Loucy (cell line): Measurements from ENCODE around the gene CAMTA1.

Source experiments
- H2AFZ ChIP-seq: fragments of 200-600 bp; sonication (generic); 2 replicates; pipeline ENCODE4 v1.6.0; 2016; ENCODE audit warnings: antibody characterized with exemption, mild to moderate bottlenecking, low read length, moderate library complexity
- H3F3A ChIP-seq: fragments of 200-600 bp; 2 replicates; pipeline ENCODE4 v1.6.0; 2016; ENCODE audit warnings: antibody characterized with exemption, low read depth, mild to moderate bottlenecking
- H3K27me3 ChIP-seq: fragments of 200-600 bp; sonication (generic); 2 replicates; pipeline ENCODE4 v1.6.1; 2014; ENCODE audit warnings: low read length, mild to moderate bottlenecking; ENCODE audit not compliant: insufficient read depth, poor library complexity, severe bottlenecking
- H3K36me3 ChIP-seq: fragments of 200-600 bp; sonication (generic); 2 replicates; pipeline ENCODE4 v1.6.1; 2016; ENCODE audit warnings: low read length; ENCODE audit not compliant: insufficient read depth
- H3K4me1 ChIP-seq: fragments of 200-600 bp; sonication (generic); 2 replicates; pipeline ENCODE4 v1.5.1; 2014; ENCODE audit warnings: low read length, mild to moderate bottlenecking; ENCODE audit not compliant: insufficient read depth, poor library complexity, severe bottlenecking
- H3K4me2 ChIP-seq: fragments of 200-600 bp; sonication (generic); 2 replicates; pipeline ENCODE4 v1.6.0; 2014; ENCODE audit warnings: antibody characterized with exemption, low read length, low read depth, mild to moderate bottlenecking; ENCODE audit not compliant: poor library complexity, severe bottlenecking
- H3K4me3 ChIP-seq: fragments of 200-600 bp; sonication (generic); 2 replicates; pipeline ENCODE4 v1.5.1; 2014; ENCODE audit warnings: low read length, mild to moderate bottlenecking, mixed read lengths; ENCODE audit not compliant: poor library complexity, severe bottlenecking
- H3K79me2 ChIP-seq: fragments of 200-600 bp; sonication (generic); 2 replicates; pipeline ENCODE4 v1.6.1; 2014; ENCODE audit warnings: low read length; ENCODE audit not compliant: insufficient read depth
- H3K9ac ChIP-seq: fragments of 200-600 bp; sonication (generic); 2 replicates; pipeline ENCODE4 v1.6.0; 2014; ENCODE audit warnings: mild to moderate bottlenecking, low read depth, low read length, moderate library complexity; ENCODE audit not compliant: poor library complexity, severe bottlenecking
- H3K9me2 ChIP-seq: fragments of 200-600 bp; sonication (generic); replicated peaks from 2 replicates; pipeline ENCODE4 v1.6.1; 2016; ENCODE audit warnings: low read depth, low read length, mixed read lengths
- H3K9me3 ChIP-seq: fragments of 200-600 bp; sonication (generic); 2 replicates; pipeline ENCODE4 v1.6.1; 2014; ENCODE audit warnings: mild to moderate bottlenecking, antibody characterized with exemption, low read length, low read depth; ENCODE audit not compliant: insufficient read depth
- H4K20me1 ChIP-seq: fragments of 200-600 bp; sonication (generic); 2 replicates; pipeline ENCODE4 v1.6.0; 2014; ENCODE audit warnings: antibody characterized with exemption, low read length, mild to moderate bottlenecking; ENCODE audit not compliant: insufficient read depth, poor library complexity, severe bottlenecking
- CTCF ChIP-seq: fragments of 200-600 bp; sonication (generic); conservative IDR thresholded peaks from 2 replicates; pipeline ENCODE4 v1.5.1; 2014; ENCODE audit warnings: mild to moderate bottlenecking, antibody characterized with exemption, low read length
- EZH2phosphoT487 ChIP-seq: fragments of 200-600 bp; IDR thresholded peaks from 2 replicates; pipeline ENCODE4 v1.6.1; 2018; ENCODE audit warnings: antibody characterized with exemption, mild to moderate bottlenecking, moderate library complexity, borderline replicate concordance

Gene CAMTA1

GRCh38 chr1:6927626-6928025, 142.4 kb downstream of the CAMTA1 start:
- no peaks in the 10 kb centered on the region for H3K36me3 ChIP-seq
- H3K9me2 ChIP-seq, result no peaks in the 10 kb centered on the region
- no peaks in the 10 kb centered on the region for H3K79me2 ChIP-seq
- H3K4me1 ChIP-seq, result no peaks in the 10 kb centered on the region
- H3K9me3 ChIP-seq, result no peaks in the 10 kb centered on the region
- H4K20me1 ChIP-seq, result no peaks in the 10 kb centered on the region
- H3K4me3 ChIP-seq, result no peak overlapping the region
- no peaks in the 10 kb centered on the region for H3F3A ChIP-seq
- no peak for TF ChIP-seq CTCF
- TF ChIP-seq EZH2phosphoT487, result no peak
- no peak overlapping the region for H2AFZ ChIP-seq
- no peaks in the 10 kb centered on the region for H3K27me3 ChIP-seq
- H3K9ac ChIP-seq, result no peak overlapping the region
- H3K4me2 ChIP-seq, result no peak overlapping the region

GRCh38 chr1:6928106-6928885, 143.0 kb downstream of the CAMTA1 start:
- Histone ChIP-seq H3K9me3 (no peaks in the 10 kb centered on the region), H3F3A (no peaks in the 10 kb centered on the region), H3K36me3 (no peaks in the 10 kb centered on the region), H3K4me1 (no peaks in the 10 kb centered on the region), H3K9ac (no peak overlapping the region), H2AFZ (no peak overlapping the region), H4K20me1 (no peaks in the 10 kb centered on the region), H3K4me2 (no peak overlapping the region), H3K79me2 (no peaks in the 10 kb centered on the region), H3K4me3 (no peak overlapping the region), H3K9me2 (no peaks in the 10 kb centered on the region), H3K27me3 (no peaks in the 10 kb centered on the region)
- TF ChIP-seq EZH2phosphoT487, result no peak
- TF ChIP-seq CTCF, result no peak

- Histone ChIP-seq H2AFZ (no peak overlapping the region), H4K20me1 (no peaks in the 10 kb centered on the region), H3K4me2 (no peak overlapping the region), H3F3A (no peaks in the 10 kb centered on the region), H3K9me2 (no peaks in the 10 kb centered on the region), H3K9ac (no peak overlapping the region), H3K79me2 (no peaks in the 10 kb centered on the region), H3K9me3 (no peaks in the 10 kb centered on the region), H3K4me1 (no peaks in the 10 kb centered on the region), H3K27me3 (no peaks in the 10 kb centered on the region), H3K36me3 (no peaks in the 10 kb centered on the region), H3K4me3 (no peak overlapping the region)
- TF ChIP-seq EZH2phosphoT487, result no peak
- no peak for TF ChIP-seq CTCF
These were observed 145.6 kb downstream of the CAMTA1 start for GRCh38 chr1:6930732-6931300.
